ENCODE measurements around the gene NCR3LG1.

GRCh38 chr11:17410606-17411379 lies 59.2 kb downstream of the NCR3LG1 start:
- TF ChIP-seq, protein P1, sequence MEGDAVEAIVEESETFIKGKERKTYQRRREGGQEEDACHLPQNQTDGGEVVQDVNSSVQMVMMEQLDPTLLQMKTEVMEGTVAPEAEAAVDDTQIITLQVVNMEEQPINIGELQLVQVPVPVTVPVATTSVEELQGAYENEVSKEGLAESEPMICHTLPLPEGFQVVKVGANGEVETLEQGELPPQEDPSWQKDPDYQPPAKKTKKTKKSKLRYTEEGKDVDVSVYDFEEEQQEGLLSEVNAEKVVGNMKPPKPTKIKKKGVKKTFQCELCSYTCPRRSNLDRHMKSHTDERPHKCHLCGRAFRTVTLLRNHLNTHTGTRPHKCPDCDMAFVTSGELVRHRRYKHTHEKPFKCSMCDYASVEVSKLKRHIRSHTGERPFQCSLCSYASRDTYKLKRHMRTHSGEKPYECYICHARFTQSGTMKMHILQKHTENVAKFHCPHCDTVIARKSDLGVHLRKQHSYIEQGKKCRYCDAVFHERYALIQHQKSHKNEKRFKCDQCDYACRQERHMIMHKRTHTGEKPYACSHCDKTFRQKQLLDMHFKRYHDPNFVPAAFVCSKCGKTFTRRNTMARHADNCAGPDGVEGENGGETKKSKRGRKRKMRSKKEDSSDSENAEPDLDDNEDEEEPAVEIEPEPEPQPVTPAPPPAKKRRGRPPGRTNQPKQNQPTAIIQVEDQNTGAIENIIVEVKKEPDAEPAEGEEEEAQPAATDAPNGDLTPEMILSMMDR (conservative IDR thresholded peaks at IDR 0.05): no peak
- TF ChIP-seq ZFX (IDR thresholded peaks at IDR 0.05): no peak

All from C4-2B (cell line).